ENCODE results near the gene ITFG1.

ITFG1 gene

GRCh38 chr16:47493381-47494337, 32.8 kb upstream of the ITFG1 start:
- no peak for TF ChIP-seq CTCF (conservative IDR thresholded peaks at IDR 0.05)
- H3K27ac ChIP-seq, result no peak overlapping the region

GRCh38 chr16:47492428-47493377, 31.8 kb upstream of the ITFG1 start:
- no peak overlapping the region for H3K27ac ChIP-seq
- TF ChIP-seq CTCF (conservative IDR thresholded peaks at IDR 0.05), result no peak

- TF ChIP-seq CTCF (conservative IDR thresholded peaks at IDR 0.05), result no peak
- H3K27ac ChIP-seq, result no peak overlapping the region
Measured at GRCh38 chr16:47492036-47492427, 31.2 kb upstream of the ITFG1 start.

GRCh38 chr16:47490471-47490870, 29.6 kb upstream of the ITFG1 start:
- no peak overlapping the region for H3K27ac ChIP-seq
- no peak for TF ChIP-seq CTCF (conservative IDR thresholded peaks at IDR 0.05)

- TF ChIP-seq CTCF (conservative IDR thresholded peaks at IDR 0.05), result no peak
- no peak overlapping the region for H3K27ac ChIP-seq
Measured at GRCh38 chr16:47488051-47488450, 27.2 kb upstream of the ITFG1 start.

GRCh38 chr16:47486856-47487255, 26.0 kb upstream of the ITFG1 start:
- H3K27ac ChIP-seq, result no peak overlapping the region
- no peak for TF ChIP-seq CTCF (conservative IDR thresholded peaks at IDR 0.05)

GRCh38 chr16:47483616-47484015, 22.8 kb upstream of the ITFG1 start:
- no peak for TF ChIP-seq CTCF (conservative IDR thresholded peaks at IDR 0.05)
- no peak overlapping the region for H3K27ac ChIP-seq

All from VCaP (cell line).